Measurements from ENCODE around the gene ARHGAP26.

- TF ChIP-seq POLR2AphosphoS5 (IDR thresholded peaks at IDR 0.05) = no peak
- TF ChIP-seq, protein P1, sequence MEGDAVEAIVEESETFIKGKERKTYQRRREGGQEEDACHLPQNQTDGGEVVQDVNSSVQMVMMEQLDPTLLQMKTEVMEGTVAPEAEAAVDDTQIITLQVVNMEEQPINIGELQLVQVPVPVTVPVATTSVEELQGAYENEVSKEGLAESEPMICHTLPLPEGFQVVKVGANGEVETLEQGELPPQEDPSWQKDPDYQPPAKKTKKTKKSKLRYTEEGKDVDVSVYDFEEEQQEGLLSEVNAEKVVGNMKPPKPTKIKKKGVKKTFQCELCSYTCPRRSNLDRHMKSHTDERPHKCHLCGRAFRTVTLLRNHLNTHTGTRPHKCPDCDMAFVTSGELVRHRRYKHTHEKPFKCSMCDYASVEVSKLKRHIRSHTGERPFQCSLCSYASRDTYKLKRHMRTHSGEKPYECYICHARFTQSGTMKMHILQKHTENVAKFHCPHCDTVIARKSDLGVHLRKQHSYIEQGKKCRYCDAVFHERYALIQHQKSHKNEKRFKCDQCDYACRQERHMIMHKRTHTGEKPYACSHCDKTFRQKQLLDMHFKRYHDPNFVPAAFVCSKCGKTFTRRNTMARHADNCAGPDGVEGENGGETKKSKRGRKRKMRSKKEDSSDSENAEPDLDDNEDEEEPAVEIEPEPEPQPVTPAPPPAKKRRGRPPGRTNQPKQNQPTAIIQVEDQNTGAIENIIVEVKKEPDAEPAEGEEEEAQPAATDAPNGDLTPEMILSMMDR (IDR thresholded peaks at IDR 0.05 in 8 of 11, conservative IDR thresholded peaks at IDR 0.05 in 3 of 11) = no peak
These were observed 362.6 kb downstream of the ARHGAP26 start for GRCh38 chr5:143132739-143133138.
